ENCODE data around the gene POP4.

GRCh38 chr19:29635963-29636362, 29.9 kb downstream of the POP4 start:
- no peak for TF ChIP-seq MXI1 (conservative IDR thresholded peaks at IDR 0.05; ENCODE audit: poor library complexity, severe bottlenecking)
- no peak for TF ChIP-seq CTCF (IDR thresholded peaks at IDR 0.05; ENCODE audit: poor library complexity, severe bottlenecking)
- no peak for TF ChIP-seq POLR2AphosphoS5 (IDR thresholded peaks at IDR 0.05)
- TF ChIP-seq EZH2 (IDR thresholded peaks at IDR 0.05; ENCODE audit: borderline replicate concordance, insufficient read depth, low read length, poor library complexity, severe bottlenecking) = no peak
